ENCODE data around the gene TRAP1. TPM values are rescaled to one million over a fixed set of nuclear protein-coding genes. Genes with fewer than 3 reads are reported as not detected.

The TRAP1 gene
- polyA plus RNA-seq, 1 donor from 2014 or later, result 73.0 TPM

DNA sequence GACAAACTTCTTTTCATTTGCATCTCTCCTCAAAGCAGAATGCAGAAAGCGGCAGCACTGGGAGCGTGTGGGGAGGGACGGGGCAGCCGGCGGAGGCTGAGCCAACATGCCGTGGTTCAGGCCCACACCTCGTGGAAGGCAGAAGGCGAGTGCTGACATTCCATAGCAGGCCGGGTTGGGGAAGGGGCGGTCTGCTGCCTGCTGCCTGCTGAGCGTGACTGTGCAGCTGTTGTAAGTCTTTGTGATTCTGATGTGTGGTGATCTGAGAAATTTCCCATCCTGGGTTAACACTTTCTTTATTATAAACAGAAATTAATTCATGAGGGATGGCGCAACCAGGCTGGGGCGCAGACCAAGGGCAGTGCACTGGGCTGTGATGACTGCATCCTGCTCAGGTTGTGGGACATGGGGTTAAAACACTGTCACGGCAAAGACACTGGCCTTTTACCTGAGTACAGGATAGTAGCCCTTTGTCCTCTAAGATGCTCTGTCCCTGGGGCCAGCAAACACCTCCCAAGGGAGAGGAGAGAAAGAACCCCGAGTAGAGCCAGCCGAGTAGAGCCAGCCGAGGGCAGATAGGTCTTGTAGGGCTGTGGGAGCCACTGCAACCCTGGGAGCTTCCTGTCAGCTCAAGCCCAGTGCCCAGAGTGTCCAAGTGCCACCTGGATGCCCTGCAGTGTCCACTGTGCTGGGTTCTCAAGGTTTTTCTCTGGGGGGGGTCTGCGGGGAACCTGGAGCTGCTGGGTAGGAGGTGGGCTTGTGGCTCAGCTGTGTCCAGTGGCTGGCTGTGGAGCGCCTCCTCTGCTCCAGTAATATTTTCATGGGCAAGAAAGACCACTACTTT is 71.6 kb downstream of the TRAP1 start:
- Histone ChIP-seq H3K9me3 (ENCODE audit: low read length) (no peaks in the 10 kb centered on the region), H4K20me1 (ENCODE audit: insufficient read depth) (no peaks in the 10 kb centered on the region), H3K4me3 (ENCODE audit: low read length) (peak overlapping the region; percentile 3), H3F3A (ENCODE audit: insufficient read depth, low read length, poor library complexity, severe bottlenecking) (no peaks in the 10 kb centered on the region), H3K36me3 (ENCODE audit: insufficient read depth, low read length) (no peaks in the 10 kb centered on the region), H3K9ac (ENCODE audit: low read length) (peak overlapping the region; percentile 17), H3K27me3 (ENCODE audit: insufficient read depth, low read depth, low read length) (no peaks in the 10 kb centered on the region), H3K79me2 (replicated peaks; ENCODE audit: insufficient read depth, low read length) (no peaks in the 10 kb centered on the region), H3K27ac (ENCODE audit: low read length) (peak overlapping the region; percentile 20), H3K4me2 (ENCODE audit: low read length) (no peak overlapping the region), H2AFZ (ENCODE audit: low read depth, low read length) (no peak overlapping the region), H3K9me2 (ENCODE audit: insufficient read depth, low read length) (no peaks in the 10 kb centered on the region)
- no peak for TF ChIP-seq EZH2 (IDR thresholded peaks at IDR 0.05; ENCODE audit: borderline replicate concordance, insufficient read depth, low read length, poor library complexity, severe bottlenecking)
- no peak for TF ChIP-seq EP300 (conservative IDR thresholded peaks at IDR 0.05; ENCODE audit: poor library complexity, severe bottlenecking)
- TF ChIP-seq, protein P1, sequence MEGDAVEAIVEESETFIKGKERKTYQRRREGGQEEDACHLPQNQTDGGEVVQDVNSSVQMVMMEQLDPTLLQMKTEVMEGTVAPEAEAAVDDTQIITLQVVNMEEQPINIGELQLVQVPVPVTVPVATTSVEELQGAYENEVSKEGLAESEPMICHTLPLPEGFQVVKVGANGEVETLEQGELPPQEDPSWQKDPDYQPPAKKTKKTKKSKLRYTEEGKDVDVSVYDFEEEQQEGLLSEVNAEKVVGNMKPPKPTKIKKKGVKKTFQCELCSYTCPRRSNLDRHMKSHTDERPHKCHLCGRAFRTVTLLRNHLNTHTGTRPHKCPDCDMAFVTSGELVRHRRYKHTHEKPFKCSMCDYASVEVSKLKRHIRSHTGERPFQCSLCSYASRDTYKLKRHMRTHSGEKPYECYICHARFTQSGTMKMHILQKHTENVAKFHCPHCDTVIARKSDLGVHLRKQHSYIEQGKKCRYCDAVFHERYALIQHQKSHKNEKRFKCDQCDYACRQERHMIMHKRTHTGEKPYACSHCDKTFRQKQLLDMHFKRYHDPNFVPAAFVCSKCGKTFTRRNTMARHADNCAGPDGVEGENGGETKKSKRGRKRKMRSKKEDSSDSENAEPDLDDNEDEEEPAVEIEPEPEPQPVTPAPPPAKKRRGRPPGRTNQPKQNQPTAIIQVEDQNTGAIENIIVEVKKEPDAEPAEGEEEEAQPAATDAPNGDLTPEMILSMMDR (IDR thresholded peaks at IDR 0.05; ENCODE audit: poor library complexity, severe bottlenecking), result no peak
- TF ChIP-seq REST (IDR thresholded peaks at IDR 0.05; ENCODE audit: borderline replicate concordance), result no peak
- TF ChIP-seq MXI1 (conservative IDR thresholded peaks at IDR 0.05; ENCODE audit: poor library complexity, severe bottlenecking), result peak; percentile 32
- TF ChIP-seq SMC3 (conservative IDR thresholded peaks at IDR 0.05; ENCODE audit: poor library complexity), result no peak
- TF ChIP-seq RAD21 (conservative IDR thresholded peaks at IDR 0.05), result no peak
- TF ChIP-seq TAF1 (IDR thresholded peaks at IDR 0.05; ENCODE audit: low read depth), result no peak
- TF ChIP-seq POLR2AphosphoS5 (IDR thresholded peaks at IDR 0.05), result peak; percentile 32

DNA sequence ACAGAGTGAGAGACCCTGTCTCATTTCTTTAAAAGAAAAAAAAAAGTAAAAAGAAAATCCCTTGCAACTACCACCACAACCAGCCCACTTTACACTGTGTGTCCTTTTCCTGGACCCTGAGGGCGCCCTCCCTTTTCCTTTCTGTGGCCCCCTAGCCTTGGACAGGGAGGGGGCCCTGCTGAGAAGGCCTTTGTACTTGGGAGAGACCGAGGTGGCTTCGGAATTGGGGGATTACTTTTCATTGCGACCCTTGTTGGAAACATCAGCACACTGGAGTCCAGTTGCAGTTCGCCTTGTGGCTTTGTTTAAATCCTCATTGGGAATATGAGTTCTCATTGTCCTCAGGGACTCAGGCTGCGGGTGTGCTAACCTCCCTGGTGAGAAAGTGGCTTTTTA is 72.2 kb downstream of the TRAP1 start:
- H3K27ac ChIP-seq (ENCODE audit: low read length), result peak overlapping the region; percentile 20
- TF ChIP-seq, protein P1 (IDR thresholded peaks at IDR 0.05; ENCODE audit: poor library complexity, severe bottlenecking), result no peak
- TF ChIP-seq POLR2AphosphoS5 (IDR thresholded peaks at IDR 0.05), result no peak
- TF ChIP-seq REST (IDR thresholded peaks at IDR 0.05; ENCODE audit: borderline replicate concordance), result no peak
- no peak for TF ChIP-seq EZH2 (IDR thresholded peaks at IDR 0.05; ENCODE audit: borderline replicate concordance, insufficient read depth, low read length, poor library complexity, severe bottlenecking)
- no peak for TF ChIP-seq RAD21 (conservative IDR thresholded peaks at IDR 0.05)
- TF ChIP-seq SMC3 (conservative IDR thresholded peaks at IDR 0.05; ENCODE audit: poor library complexity), result no peak
- no peak for TF ChIP-seq MXI1 (conservative IDR thresholded peaks at IDR 0.05; ENCODE audit: poor library complexity, severe bottlenecking)
- TF ChIP-seq TAF1 (IDR thresholded peaks at IDR 0.05; ENCODE audit: low read depth), result no peak
- no peak for TF ChIP-seq EP300 (conservative IDR thresholded peaks at IDR 0.05; ENCODE audit: poor library complexity, severe bottlenecking)
- peak overlapping the region; percentile 3 for H3K4me3 ChIP-seq (ENCODE audit: low read length)
- H2AFZ ChIP-seq (ENCODE audit: low read depth, low read length), result no peak overlapping the region
- no peaks in the 10 kb centered on the region for H4K20me1 ChIP-seq (ENCODE audit: insufficient read depth)
- H3K4me2 ChIP-seq (ENCODE audit: low read length), result no peak overlapping the region
- H3K27me3 ChIP-seq (ENCODE audit: insufficient read depth, low read depth, low read length), result no peaks in the 10 kb centered on the region
- H3K9me3 ChIP-seq (ENCODE audit: low read length), result no peaks in the 10 kb centered on the region
- H3F3A ChIP-seq (ENCODE audit: insufficient read depth, low read length, poor library complexity, severe bottlenecking), result no peaks in the 10 kb centered on the region
- H3K79me2 ChIP-seq (replicated peaks; ENCODE audit: insufficient read depth, low read length), result no peaks in the 10 kb centered on the region
- no peaks in the 10 kb centered on the region for H3K36me3 ChIP-seq (ENCODE audit: insufficient read depth, low read length)
- H3K9ac ChIP-seq (ENCODE audit: low read length), result peak overlapping the region; percentile 17
- H3K9me2 ChIP-seq (ENCODE audit: insufficient read depth, low read length), result no peaks in the 10 kb centered on the region
